GM19455 (cell line): Measurements from ENCODE around the gene TSR2.

ENCODE experiments used
- ATAC-seq: cut with Tn5 transposase; IDR thresholded peaks from one replicate; pipeline ENCODE4 v1.9.1; 2021; ENCODE audit not compliant: unreplicated experiment

Gene TSR2, protein sequence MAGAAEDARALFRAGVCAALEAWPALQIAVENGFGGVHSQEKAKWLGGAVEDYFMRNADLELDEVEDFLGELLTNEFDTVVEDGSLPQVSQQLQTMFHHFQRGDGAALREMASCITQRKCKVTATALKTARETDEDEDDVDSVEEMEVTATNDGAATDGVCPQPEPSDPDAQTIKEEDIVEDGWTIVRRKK

DNA sequence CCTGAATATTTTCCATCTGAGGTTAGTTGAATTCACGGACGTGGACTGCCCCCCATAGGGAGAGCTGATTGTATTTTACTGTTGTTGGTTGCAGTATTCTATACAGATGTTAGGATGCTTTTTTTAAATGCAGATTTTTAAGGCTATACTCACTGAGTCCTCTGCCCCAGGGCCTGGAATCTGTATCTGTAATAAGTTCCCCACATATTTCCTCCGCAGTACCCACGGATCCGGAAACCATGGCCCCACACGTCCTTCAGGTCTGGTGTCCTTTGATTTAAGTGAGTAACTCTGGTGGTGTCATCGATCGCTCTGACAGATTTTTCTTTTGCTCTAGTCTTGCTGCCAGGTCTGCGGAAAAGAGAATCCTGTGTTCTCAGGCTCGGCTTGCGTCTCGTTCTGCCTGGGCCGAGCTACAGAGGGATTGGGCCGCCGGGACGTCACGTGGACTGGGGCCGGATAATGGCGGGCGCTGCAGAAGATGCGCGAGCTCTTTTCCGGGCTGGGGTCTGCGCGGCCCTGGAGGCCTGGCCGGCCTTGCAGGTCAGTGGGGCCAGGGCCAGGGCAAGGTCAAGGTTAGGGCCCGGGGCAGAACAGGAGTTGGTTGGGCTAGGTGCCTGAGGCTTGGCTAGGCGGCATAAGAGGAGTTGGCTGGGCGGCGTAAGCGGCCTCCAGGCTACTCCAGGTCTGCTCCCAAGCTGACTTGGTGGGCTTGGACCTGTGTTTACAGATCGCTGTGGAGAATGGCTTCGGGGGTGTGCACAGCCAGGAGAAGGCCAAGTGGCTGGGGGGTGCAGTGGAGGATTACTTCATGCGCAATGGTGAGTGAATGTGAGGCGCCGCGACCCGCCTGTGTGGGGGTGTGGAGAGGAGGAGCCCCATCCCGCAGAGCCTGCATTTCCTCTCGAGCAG, at the start of gene TSR2:
TSR2 (plus strand) TSS at position 445 of the 912 bp plus-strand sequence; CDS start at position 463, 18 bp downstream.
- peak; percentile 98 for ATAC-seq

DNA sequence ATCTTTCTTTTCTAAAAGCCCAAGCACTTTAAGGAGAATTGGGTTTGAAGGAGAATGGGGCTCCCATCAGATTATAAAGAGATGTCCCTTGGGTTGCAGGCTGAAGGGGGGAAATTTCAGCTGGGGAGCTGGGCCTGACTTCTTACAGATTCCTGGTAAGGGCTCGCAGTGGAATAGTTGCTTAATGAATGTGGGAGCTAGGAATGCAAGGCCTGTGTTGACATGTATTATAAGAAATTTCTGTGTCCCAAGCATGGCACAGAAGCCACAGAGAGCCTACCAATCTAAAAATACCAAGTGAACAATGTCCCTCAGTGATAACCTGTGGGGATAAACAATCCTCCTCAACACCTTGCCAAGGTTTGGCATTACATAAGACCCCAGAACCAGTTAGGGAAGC, 43.1 kb upstream of the TSR2 start:
- no peak for ATAC-seq

DNA sequence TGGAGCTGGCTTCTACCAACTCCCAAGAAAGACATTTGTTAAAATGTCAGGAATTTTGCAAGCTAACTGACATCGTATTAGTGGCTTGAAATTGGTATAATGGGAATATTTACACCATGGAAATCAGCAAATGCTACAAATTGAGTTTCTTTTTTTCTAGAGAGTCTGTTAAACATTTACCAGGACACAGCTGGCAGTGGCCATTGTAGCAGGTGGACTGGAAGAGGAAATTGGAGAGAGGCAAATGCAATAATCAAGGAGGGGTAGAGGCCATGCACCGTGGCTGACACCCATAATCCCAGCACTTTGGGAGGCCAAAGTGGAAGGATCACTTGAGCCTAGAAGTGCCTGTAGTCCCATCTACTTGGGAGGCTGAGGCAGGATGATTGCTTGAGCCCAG, 32.9 kb upstream of the TSR2 start:
- ATAC-seq: no peak

DNA sequence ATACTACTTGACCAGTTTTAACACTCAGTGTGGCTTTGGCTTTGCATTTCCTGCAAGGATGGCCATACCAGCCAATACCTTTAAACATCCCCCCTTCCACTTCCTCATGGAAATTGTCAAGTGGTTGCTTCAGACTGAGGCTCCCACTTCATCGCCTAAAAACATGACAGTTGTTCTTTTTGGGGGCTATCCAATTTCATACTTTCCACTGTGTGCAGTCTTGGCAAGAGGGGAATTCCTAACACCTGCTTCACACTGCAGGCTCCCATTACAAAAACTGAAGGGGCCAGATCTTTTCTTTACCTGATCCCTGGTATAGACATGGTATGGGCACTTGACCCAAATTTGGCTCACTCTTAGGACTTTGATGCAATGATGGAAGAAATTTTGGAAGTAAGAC, 28.5 kb upstream of the TSR2 start:
- ATAC-seq: no peak

DNA sequence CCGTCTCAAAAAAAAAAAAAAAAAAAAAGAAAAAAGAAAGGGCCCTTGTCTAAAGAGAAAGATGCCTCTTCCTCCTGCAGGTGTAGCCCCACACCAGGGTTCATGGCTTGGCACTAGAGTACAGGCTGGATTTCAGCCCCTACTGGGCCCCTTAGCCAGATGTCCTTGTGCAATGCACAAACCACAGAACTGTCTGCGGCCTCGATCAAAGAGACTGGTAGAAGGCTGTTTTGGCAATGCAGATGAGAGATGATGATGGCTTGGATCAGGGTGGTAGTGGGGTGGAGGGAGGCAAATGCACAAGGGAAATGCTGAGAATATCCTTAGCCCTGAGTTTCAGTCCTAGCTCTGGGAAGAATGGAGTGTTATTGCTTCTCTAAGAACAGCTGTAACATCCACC, 26.5 kb upstream of the TSR2 start:
- ATAC-seq: no peak

DNA sequence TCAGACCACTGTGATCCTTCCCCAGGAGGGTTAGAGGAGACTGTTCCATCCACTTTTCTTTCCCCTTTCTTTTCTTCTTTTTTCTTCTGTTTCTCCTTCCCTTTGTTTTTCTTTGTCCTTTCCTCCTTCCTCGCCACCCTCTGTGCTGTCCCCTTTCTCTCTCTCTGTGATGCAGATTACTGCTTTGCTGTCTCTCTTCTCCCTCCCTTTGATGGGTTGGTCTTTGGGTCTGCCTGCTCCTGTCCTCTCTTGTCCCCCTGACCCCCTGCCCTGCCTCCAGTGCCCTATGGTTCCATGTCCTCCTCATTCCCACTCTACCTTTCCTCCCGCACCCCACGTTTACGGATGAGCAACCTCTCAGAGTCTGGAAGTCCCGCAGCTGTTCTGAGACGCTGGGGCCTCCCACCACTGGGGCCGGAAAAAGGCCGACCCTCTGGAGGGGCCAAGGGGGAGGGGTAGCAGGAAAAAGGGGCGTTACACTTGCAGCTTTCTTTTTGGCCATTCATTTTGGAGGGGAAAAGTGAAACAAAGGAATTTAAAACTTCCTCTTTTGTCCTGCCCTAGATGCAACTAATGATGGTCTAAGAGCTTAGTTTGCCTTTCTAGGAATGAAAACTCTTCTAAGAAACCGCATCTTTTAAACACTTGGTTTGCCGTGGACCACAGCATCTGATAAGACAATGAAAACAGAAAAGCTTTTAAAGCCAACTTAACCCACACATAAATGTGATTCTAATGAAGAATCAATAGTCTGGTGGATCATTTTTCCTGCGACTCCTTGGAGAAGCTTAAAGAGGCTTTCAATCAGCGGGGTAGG, 24.5 kb upstream of the TSR2 start:
- ATAC-seq: no peak

DNA sequence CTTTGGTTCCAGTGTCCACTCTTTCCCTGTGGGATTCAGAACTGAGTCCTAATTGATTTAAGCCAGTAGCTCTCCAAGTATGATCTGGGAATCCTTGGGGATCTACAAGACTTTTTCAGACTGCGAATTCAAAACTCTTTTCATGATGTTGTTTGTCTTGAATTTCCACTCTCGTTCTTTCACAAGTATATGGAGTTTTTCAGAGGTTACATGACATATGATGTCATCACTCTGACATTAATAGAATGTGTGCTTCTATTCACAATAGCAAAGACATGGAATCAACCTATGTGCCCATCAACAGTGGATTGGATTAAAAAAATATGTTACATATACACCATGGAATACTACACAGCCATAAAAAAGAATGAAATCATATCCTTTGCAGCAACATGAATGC, 23.2 kb upstream of the TSR2 start:
- ATAC-seq: no peak

DNA sequence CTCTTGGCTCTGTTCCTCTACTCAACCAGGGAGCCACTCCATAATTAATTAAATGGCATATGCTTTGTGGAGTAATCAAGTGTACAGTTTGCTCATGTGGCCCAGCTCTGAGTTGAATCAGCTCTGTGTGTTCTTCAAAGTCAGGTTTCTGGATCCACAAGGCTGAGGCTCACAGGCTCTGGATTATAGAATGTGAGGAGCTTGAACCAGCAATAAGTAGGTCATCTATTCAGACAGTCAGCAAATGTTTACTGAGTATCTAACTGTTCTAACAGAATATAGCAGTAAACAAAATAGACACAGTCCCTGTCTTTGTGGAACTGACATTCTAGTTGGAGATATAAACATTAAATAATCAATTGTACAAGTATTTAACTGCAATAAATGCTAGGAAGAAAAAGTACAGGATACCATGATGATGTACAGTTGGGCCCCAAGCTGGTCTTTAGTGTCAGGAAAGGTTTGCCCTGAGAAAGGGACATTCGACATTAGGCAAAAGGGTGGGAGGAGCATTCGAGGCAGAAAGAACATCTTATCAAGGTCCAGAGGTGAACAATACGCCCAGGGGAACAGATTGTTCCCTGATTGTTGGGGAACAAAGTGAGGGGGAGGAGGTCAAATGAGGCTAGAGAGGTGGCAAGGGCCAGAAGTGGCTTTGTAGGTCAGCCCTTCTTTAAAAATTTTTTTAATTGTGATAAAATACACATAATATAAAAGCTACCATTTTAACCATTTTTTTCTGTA, 20.5 kb upstream of the TSR2 start:
- ATAC-seq: no peak

DNA sequence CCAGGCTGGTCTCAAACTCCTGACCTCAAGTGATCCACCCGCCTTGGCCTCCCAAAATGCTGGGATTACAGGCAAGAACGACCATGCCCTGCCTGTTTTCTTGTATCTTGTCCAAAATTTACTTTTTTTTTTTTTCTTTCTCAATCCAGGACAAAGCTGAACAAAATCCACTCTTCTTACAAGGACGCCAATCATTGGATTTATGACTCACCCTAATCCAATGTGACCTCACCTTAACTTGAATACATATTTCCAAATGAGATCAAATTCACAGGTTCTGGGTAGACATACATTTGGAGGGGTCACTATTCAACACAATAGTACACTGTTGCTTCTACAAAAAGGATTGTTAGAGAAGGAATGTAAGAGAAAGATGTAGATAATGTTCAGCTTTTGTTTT, 18.0 kb upstream of the TSR2 start:
- no peak for ATAC-seq

DNA sequence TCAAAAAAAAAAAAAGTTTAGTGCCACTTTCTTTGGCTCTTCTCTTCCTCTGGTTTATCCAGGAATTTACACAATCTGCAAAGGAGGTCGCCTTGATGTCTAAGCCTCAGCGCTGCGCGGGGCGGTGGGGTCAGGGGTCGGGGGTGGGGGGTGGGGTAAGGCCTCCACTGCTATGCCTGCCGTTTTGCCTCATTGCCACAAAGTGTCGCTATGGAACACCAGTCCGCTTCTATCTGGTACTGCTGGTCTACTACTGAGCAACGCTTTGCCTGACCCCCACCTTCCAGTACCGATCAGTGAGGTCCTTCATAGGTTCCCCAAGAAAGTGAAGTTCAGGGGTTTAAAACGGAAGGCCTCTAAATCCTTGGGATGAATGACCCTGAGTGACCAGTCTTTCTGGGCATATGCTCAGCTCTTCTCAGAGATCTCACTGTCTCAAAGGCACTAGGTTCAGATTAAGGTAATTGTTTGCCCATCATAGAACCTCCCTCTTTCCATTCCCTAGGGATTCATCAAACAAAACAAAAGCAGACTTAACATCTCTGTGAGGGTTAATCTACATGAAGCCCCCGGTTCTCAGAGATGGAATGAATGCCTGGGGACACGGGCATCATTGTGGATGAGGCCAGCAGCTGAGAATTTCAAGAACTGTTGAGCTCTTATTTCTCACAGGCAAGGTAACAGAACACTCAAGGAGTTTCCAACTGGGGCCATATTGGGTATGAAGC, 16.9 kb upstream of the TSR2 start:
- ATAC-seq: no peak

DNA sequence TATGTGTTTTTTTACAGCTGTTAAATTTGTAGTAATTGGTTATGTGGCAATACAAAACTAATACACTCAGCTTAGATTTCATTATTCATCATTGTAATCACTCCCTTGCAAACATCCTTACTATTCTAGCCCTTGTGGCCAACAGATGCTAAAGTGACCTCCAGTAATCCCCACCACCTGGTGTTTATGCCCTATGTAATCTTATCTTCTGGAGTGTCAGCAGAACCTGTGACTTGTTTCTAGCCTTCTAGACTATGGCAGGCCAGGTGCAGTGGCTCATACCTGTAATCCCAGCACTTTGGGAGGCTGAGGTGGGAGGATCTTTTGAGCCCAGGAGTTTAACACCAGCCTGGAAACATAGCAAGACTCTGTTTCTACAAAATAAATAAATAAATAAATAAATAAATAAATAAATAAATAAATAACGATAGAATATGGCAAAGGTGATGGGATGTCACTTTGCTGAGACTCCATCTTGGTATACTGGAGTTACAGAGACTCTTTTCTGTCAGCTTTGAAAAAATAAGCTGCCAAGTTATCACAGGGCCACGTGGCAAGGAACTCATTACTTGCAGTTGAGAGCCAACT, 12.3 kb upstream of the TSR2 start:
- no peak for ATAC-seq

DNA sequence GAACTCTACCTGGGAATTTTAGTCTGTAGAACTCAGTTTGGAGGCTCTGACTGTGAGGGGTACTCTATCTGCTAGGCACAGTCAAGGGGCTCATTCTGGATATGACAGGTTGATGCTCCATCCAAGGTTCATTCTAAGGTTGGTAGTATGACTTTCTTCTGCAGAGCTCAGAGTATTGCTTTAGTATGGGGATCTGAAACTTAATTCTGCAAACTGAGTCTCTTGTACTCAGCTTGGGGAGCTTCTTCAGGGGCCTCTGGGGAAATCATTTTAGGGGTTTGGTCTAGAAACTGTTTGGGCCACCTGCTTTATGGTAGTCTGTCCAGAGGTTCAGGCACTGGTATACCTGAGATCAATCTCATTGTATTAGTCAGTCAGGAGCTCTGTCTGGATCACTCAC, 9.7 kb upstream of the TSR2 start:
- no peak for ATAC-seq

DNA sequence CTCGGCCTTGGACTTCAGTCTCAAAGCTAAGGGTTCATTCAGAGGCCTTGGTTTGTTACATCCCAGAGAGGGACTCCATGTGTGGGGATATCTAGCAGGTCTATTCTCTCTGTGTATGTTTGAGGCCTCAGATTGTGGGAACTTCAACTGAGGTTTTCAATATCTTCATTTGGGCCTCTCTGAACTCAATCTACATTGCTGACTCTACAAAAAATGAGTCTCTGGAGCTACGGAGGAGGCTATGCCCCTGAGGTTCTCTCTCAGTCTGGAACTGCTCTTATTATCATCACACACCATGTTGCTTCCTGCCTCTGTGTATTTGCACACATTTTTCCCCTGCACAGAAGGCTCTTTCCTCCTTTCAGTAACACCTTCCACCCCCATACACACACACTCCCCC, 5.1 kb upstream of the TSR2 start:
- no peak for ATAC-seq

DNA sequence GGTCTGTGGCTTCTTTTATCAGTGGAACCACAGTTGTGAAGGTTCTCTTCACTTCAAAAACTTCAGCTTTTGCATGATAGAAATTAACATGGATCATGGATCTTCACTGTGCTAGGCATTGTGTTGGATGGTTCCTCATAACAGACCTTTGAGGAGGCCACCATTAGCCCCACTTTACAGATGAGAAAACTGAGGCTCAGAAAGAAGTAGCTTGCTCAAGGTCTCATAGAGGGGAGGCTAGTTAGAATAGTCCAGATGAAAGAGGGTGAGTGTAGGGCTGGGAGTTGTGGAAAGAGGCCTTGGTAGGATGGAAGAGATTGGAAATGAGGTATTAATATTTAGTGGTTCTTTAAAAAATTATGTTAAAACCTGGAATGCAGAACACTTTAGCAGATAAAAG, 2.6 kb downstream of the TSR2 start:
- no peak for ATAC-seq

DNA sequence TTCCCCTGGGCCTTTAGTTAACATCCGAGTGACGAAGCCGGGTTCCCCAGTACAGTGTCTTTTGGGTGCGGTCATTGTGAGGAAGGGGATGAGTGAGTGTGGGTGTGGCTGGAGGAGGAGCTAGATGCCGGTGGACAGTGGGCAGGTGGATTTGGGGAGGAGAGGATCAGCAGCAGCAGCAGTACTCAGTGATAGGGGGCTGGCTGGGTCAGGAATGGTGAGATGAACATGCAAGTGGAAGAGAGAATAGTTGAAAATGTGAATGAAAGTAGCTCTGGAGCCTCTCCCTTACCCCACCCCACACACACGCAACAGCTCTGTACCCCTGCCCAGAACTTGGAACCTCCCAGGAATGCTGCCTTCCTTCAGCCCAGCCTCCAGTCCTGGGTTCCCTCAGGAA, 4.5 kb downstream of the TSR2 start:
- no peak for ATAC-seq

DNA sequence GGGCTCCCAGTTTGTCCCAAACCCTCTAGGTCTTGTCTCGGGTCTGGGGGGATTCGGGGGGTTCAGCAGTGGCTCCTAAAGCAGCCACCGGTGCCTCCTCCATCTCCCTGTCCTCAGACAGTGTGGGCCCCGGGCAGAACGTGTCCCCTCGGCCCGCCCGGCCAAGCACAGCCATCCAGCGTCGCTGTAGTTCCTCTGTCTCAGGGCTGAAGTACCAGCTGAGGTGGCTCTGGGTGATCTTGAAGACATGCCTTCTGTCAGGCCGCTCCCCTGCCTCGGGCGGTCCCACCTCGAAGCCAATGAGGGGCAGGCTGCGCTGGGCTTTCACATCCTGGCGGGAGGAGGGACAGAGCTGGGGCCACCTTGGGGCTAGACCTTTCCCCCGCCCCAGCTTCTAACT, 5.9 kb downstream of the TSR2 start:
- no peak for ATAC-seq

DNA sequence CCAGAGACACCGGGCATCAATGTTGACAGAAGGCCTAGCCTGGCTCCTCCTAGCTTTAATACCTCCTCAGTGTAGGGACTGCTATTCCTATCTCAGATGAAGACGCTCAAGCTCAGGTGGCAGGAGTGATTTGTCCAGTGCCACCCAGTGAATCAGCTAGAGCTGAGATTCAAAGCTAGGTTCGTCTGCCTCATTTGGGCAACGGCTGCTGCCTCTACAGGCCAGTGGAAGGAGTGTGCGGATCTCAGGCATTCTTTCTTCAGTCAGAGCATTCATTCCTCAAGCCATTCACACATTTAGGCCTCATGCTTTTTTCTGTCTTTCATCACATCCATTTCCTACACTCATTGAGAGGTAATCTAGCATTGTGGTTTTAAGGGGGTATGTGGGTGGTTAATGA, 7.3 kb downstream of the TSR2 start:
- ATAC-seq: no peak

DNA sequence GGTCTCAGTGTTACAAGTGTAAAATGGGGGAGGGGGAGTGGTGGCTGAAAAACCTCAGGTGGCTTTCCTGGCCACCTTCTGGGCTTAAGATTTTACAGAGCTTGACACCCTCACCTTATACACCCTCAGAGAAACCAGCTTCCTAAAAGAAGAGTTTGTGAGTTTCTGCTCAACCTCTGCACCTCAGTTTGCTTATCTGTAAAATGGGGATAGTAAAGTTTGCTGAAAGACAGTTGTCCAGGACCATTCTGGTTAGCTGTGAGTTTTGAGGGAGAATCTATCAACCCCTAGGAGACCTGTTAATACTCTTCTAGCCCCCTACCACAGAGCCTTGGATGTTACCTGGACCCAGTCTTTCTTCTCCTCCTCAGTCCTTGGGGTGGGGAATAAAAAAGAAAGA, 9.7 kb downstream of the TSR2 start:
- ATAC-seq: no peak

DNA sequence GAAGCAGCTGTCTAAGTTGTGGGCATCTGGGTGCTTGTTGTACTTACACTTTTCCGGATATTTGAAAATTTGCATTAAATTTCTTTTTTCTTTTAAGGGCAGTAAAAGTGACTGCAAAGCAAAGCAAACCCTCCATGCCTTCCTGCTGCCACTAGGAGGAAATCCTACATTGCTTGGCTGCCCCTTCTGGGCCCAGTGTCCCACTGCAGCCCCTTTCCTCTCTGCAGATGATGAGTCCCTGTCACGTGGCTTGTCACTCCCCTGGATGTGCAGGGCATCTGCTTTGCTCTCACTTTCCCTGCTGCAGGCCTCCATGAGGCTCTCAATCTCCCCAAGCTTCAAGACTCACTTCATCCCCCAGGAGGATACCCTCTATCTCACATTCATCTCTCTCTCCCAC, 12.7 kb downstream of the TSR2 start:
- ATAC-seq: no peak
